NCI-H2196 (cell line): ENCODE data around the gene OR6Q1.
A peak's percentile ranks its signal among the peaks of the same experiment; 100 is the strongest.

ENCODE experiments used
- DNase-seq: peaks from one replicate; lab custom pipeline; 2025; ENCODE audit not compliant: unreplicated experiment; lab: John Stamatoyannopoulos, UW

Gene OR6Q1

GRCh38 chr11:58057481-58057880 is 26.7 kb downstream of the OR6Q1 start:
- DNase-seq, result no peak

GRCh38 chr11:58058276-58059006 is 27.7 kb downstream of the OR6Q1 start:
- DNase-seq, result peak; percentile 61

- no peak for DNase-seq
These were observed 28.2 kb downstream of the OR6Q1 start for GRCh38 chr11:58059007-58059350.

- no peak for DNase-seq
These were observed 29.8 kb downstream of the OR6Q1 start for GRCh38 chr11:58060535-58060934.

- DNase-seq, result no peak
These were observed 30.4 kb downstream of the OR6Q1 start for GRCh38 chr11:58060939-58061672.

- no peak for DNase-seq
These were observed 31.1 kb downstream of the OR6Q1 start for GRCh38 chr11:58061813-58062212.

- DNase-seq, result no peak
These were observed 36.9 kb downstream of the OR6Q1 start for GRCh38 chr11:58067685-58068084.

- DNase-seq, result no peak
These were observed 37.9 kb downstream of the OR6Q1 start for GRCh38 chr11:58068655-58069054.

- no peak for DNase-seq
These were observed 39.8 kb downstream of the OR6Q1 start for GRCh38 chr11:58070585-58070984.

- no peak for DNase-seq
These were observed 45.0 kb downstream of the OR6Q1 start for GRCh38 chr11:58075781-58076180.
